Embryonic facial prominence (tissue), 1 donor: Measurements from ENCODE around the gene IGF2R.
"Not testable (repeated sequence)": the region's sequence is repeated elsewhere in the genome, so short reads cannot be mapped to it uniquely, and the experiment has no call there.

Experiments
- DNase-seq: peaks from one replicate; pipeline ENCODE4 v3.0.0-alpha.2; 2016; ENCODE audit errors: extremely low spot score

The IGF2R gene

DNA sequence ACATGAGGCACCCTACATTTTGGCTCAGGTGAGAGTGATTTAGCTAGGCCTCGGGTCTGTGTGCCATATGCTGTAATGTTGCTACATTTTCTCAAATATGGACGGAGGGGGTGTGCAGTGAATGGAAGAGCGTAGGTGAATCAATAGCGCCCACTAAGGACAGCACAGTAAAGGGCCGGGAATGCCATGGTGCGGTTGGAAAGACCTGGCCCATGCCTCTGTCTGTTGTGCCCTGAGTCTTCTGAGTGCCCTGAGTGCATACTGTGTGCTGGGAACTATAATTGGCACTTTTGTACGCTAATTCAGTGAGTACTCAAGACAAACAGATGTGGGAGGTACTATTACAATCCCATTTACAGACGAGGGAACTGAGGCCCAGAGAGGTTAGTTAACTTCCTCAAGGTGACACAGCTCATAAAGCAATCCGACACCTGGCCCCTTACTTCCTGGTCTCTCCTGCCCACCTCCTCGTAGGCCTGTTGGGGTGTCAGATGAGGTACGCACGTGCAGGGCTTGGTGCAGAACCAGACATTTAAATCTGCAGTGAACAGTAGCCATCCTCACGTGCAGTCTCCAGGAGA lies 170.0 kb downstream of the IGF2R start:
- DNase-seq = no peak

DNA sequence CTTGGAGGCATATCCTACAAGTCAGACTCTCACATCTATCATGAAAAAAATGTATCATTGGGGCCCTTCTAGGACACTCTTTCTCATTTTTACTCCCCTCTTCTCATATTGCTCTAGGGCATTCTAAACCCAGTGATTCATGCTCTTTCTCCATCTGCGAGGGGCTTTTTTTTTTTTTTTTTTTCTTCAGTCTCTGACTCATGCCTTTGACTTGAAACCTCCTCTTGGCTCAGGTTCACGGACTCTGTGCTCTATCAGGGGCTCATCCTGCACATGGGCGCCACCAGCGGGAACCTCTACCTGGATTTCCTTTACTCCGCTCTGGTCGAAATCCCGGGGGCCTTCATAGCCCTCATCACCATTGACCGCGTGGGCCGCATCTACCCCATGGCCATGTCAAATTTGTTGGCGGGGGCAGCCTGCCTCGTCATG lies 170.6 kb downstream of the IGF2R start:
- DNase-seq = no peak

GRCh38 chr6:160140493-160140892 lies 171.6 kb downstream of the IGF2R start:
- DNase-seq = not testable (repeated sequence)

- no peak for DNase-seq
Measured at GRCh38 chr6:160141001-160141726, 172.3 kb downstream of the IGF2R start.

DNA sequence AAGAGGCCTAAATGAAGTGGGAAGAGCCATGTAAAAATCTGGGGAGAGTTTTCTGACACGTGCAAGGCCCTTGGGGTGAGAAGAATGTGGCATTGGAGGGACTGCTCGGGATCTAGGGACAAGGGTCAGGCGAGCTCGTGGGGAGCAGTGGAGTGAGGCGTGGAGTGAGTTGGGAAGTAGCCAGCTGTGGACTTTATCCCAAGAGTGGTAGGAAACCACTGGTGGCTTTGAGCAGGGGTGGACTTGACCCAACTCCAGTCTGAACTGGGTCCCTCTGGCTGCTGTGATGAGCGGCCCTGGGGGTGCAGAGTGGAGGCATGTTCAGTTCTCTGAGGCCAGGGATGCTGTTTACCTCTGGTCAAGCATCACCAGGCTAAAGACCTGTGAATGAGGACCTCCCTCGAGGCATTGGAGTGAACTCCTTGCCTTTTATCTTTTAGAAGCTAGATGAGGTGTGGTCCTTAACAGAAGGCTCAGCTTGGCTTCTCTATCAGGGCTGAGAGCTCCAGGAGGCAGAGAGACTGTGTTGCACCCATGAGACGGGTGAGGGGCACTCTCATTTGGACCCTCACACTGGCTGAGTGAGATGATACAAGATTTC lies 173.3 kb downstream of the IGF2R start:
- no peak for DNase-seq

- no peak for DNase-seq
Measured at GRCh38 chr6:160146454-160147145, 177.7 kb downstream of the IGF2R start.

- DNase-seq = no peak
Measured at GRCh38 chr6:160147146-160147536, 178.3 kb downstream of the IGF2R start.

GRCh38 chr6:160154471-160154870 lies 185.6 kb downstream of the IGF2R start:
- no peak for DNase-seq

DNA sequence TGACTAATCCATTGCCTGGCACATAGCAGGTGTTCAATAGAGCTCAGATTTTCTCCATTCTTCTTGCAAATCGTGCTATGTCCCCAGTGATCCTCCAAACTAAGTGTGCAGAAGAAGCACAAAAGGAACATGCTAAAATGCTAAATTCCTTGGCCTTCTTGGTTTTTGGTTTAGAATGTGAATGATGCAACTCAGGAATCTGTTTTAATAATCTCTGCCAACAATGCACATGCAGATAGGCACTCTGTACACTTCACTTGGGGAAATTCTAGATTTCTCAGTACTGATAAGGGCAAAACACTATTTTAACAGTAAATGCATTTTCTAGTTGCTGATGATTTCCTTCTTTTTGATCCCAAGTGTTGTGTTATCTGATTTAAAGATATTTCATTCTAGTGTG lies 188.0 kb downstream of the IGF2R start:
- DNase-seq = no peak

DNA sequence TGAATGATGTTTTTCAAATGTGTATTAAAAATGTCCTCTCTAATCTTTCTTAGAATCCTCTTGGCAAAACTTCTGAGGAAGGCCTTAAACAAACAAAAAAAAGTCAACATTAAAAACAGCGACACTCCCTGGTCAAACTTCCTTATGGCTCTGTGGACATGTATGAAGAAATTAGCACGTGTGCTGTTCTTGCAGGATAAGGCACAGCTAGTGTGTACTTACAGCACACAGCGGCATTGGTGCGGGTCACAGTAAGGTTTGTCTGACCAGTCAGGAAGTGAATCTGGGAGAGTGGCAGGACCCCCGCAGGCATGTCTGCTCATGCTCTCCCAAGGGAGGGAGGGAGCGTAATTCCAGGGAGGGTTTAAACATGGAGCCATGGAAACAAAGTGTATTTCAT lies 191.6 kb downstream of the IGF2R start:
- DNase-seq = no peak
